Hippocampal formation (tissue), 2 donors: ENCODE measurements around the gene STPG2.
A peak's percentile ranks its signal among the peaks of the same experiment; 100 is the strongest.

Source experiments
- DNase-seq, 2 donors: peaks; one replicate each; lab custom pipeline; 2025; lab: John Stamatoyannopoulos, UW

Gene STPG2

DNA sequence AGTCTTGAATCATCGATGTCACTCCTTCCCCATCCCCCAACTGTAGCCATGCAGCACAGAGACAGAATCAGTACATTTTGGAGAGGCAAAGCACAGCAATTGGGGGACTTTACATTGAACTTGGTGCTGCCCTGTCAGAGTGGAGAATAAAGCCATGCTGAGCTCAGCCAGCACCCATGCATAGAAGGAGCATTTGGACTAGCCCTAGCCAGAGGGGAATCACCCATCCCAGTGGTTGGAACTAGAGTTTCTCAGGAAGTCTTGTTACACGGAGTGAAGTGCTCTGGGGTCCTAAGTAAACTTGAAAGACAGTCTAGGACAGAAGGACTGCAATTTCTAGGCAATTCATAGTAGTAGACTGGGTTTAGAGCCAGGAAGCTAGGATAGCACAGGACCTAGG, 49.6 kb downstream of the STPG2 start:
- DNase-seq: no peak

DNA sequence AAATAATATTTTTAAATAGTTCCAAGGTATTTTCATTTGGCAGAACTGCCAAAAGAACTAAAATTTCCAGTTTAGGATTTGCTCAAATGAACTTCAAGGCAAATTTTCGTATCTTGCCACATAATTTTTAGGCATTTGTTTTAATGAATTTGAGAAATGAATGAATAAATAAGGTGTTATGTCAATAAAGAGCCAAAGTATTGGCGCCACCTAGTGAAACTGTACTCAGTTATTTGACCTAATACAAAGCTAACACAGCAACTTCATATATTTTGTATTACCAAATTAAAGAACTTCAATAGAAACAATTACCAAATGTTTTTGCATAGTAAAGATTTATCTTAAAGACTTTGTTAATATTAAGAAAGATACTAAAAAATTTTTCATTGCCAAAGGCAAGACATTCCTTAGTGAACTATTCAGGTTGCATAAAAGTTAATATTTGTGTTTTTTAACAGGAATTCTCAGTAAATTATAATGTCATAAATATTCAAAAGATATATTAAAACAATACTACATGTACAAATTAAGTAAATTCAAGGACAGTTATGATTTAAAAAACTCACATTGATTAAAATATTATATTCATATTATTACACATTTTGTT, 50.3 kb downstream of the STPG2 start:
- no peak for DNase-seq

DNA sequence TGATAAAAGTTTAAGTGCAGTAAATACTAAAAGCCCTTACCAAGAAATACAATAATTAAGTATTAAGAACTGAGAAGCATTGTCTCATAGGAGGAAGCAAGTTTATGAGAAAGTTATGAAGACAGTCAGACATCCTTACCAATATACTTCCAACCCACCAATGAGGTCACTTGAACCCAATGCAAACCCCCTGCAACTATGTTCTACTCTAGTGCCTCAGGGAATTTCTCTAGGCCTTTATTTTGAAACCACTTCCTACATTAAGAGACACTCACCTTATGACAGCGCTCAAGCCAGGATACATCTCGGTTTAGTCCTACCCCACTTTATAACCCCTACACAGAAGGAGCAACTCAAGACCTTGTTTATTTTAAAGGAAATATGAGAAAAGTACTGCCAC, 61.3 kb downstream of the STPG2 start:
- DNase-seq: no peak

DNA sequence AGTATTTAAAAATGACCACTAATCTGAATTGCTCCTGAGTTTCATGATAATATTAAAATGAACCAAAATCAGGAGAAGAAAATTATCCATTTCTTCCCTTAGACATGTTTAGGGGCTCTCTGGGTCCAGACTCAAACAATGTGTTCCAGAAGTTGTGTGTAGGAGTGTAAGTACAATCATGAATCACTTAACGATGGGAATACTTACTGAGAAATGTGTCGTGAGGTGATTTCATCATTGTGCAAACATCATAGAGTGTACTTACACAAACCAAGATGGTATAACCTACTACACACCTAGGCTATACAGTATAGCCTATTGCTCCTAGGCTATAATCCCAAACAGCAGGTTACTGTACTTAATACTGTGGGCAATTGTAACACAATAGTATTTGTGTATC, 74.8 kb downstream of the STPG2 start:
- no peak for DNase-seq

DNA sequence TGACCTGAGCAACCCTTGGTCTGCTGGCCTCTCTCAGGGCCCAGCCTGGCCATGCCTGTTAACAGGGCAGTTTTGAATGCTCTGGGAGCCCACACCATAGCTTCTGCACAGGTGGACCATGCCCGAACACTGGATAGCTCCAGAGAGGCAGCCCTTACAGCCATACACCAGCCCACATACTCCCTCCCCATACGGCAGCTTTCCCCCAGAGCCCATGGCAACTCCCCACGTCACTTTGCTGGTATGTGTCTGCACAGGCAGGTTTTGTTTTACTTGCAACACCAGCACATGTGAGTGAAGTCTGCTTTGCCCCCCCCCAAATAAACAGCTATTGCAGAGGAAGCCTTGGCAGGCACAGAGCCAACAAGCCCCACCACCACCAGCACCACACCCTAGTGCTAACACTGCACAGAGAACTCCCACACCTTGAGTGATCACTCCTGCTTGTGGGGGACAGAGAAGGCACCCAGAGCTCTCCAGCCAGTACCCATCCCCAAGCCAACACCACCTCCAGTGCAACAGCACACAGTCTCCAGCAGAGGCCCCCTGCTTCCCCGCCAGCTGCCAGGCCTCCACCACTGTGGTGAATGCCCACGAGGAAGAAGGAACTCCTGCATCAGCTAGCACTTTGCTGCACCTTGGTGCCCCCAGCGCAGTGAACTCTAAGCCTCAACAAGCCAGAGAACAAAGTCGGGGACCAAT, 87.3 kb downstream of the STPG2 start:
- DNase-seq: no peak

DNA sequence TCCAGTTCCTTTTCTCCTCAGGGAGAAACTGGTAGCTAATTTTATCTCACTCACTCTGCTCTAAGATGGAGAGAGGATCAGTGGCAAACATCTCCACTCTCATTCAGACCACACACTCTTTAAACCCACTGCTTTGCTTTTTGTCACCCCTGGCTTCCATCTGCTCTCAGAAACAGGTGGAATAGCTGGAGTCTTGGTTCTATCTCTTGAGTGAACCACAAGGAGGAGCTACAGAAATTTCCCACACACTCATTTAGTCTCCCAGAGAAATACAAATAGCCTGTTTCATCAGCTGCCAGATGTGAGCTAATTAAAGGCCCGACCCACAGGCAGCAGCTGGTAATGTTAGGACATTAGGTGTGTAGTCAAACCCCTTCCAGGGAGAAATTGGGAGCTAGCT, 96.6 kb downstream of the STPG2 start:
- no peak for DNase-seq

DNA sequence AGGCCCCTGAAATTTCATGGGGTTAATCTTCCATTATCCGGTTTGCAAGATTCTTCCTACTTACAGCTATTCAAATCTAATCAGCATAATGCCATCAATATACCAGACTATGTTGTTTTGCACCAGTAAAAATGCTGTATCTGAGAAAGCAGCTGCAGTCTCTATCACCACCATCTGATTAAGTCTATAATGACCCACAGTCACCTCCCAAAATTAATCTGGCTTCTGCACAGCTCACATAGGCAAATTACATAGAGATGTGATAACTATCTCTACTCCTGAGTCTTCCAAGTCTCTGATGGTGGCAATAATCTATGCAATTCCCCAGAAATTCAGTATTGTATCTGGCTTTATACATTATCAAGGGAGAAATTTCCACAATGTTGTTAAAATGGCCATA, 113.2 kb downstream of the STPG2 start:
- DNase-seq: no peak

DNA sequence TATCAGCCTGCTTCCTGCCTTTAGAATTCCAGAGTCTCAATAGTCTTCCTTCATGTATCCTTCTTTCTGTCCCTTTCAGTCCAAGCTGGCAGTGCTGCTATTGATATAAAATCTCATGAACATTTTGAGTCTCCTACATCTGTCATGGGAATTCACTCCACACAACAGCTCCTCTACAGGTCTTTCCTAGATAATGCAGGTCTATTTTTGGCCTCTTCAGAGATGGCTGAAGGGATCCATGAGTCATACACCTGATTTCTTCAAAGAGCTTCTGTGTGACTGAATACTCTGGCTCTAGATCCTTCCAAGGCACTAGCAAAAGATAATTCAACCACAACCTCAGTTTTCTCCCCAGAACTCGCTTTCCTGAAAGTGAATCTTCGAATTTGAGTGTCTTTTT, 115.4 kb downstream of the STPG2 start:
- DNase-seq: no peak

DNA sequence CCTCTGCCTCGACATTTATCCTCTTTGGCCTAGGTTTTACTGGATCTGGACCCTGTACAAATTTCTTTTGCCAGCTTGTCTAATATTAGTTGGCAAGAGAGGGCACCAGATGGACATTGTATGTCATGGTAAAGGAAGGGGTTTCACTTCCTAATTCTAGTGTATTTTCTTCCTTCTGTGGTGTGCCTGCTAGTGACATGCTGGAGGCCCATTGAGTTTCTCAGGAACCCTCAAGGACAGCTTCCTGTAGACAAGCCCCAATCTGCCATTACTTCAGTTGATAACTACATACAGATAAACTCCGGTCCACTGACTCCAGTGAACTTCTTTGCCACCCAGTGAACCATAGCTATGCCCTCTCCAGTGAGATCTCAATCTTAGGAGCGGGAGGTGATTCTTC, 116.9 kb downstream of the STPG2 start:
- DNase-seq: no peak

DNA sequence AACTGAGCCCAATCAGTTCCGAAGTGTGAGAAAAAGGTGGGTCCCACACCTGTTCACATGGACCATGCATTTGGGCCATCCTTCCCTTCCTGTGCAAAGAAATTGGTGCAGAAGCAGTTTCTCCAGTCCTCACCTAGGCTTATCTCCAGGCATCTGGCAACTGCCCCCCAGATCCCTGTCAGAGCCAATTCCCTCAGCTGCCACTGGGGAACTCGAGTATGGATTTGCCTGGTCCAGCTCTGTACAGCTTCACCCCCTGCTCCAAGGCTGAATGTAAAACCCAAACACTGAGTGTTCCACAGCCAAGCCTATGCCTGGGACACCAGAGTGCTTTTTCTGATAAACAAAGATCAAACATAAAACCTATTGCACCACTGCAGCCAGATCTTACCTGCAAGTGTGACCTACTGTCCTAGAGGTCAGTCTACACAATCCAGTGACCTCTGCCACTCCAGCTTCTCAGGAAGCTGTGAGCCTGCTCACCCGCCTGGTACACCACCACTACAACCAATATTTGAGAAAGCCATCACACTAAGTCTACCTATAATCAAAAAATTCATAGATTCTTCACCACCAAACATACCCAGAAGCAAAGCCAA, 136.4 kb downstream of the STPG2 start:
- no peak for DNase-seq

DNA sequence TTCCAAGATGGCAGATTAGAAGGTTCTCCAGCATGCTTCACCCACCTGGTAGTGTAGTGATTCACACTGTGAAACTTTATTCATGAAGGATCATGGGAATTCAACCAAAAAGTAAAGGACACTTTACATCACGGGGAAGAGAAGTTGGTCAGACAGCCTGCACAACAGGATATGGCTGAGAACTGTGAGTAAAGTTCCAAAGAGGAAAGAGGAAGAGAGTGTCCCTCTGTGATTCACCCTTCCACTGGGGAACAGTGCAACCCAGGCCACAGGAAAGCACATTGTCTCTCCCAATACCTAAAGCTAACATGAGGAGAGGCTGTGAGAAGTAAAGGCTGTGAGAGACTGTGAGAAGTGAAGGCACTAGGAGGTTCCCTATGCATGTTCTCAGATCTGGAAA, 137.2 kb downstream of the STPG2 start:
- no peak for DNase-seq

DNA sequence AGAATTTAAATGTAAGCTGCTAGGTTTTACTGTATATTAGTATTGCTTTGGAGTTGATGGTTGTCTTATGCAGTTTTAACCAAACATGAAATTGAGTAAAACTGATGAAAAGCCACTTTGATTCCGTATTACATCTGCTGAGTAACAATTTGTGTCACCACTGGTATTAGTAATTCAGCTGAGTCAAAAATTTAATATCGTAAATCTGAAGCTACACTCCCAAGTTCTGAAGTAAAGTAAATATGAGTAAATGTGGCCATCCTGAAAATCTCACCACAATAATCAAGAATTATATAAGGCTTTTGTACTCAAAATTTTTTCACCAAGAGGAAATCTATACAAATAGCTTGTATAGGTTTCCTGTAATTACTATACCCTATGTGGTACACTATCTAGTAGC, 142.3 kb downstream of the STPG2 start:
- DNase-seq: no peak

DNA sequence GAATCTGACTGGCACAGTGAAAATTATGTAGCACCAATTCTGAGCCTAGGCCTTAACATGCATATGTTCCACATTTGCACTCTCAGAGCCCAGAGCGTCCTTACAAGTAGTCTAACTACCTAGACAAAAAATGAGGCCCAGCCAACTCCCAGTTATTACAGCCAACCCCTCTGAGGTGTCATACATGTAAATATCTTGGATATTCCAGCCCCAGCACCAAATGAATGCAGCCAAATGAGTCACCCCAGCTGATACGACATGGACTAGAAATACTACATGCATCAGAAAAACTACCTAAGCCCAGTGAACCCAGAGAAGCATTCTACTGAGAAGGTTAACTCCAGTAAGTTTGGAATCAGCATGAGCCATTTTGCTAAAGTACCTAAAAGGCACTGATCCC, 145.1 kb downstream of the STPG2 start:
- no peak for DNase-seq

DNA sequence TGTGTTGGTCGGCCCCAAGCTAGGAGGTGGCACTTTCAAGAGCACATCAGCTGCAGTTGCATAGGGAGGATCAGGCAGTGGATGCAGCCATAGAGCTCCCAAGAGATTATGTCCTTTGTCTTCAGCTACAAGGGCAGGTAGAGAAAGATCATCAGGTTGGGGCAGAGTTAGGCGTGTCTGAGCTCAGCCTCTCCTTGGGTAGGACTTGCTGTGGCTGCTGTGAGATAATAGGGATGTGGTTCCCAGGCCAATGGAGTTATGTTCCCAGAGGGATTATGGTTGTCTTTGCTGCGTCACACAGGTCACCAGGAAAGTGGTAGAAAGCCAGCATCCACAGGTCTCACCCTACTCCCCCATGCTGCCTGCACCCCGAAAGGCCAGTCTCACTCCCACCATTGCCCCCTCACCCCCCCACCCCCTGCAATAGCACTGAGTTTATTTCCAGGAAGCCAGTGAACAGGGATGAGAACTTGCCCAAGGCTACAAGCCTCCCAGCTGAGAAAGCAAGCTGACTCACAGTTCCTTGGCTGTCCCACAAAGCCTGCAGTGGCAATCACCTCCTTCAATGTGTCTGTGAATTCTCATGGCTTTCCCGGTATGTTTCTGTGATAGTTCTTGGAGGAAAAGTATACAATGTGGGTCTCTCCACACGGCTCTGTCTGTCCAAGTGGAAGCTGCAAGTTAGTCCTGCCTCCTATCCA, 148.4 kb downstream of the STPG2 start:
- no peak for DNase-seq

DNA sequence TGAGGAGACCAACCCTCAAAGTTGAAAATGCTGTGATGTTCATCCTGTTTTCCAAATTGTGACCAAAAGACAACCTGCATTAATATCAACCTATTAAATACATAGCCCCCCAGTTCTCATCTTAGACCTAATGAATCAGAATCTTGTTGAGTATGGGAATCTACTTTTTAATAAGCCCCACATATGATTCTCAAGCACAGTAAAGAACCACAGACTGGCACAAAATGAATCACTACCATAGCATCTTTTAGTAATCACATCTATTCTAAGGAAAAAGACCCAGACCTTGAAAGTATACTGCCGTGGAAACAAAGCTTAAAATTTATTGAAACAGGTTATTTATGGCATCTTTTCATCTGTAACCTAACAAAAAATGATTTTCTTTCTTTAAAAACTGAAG, 152.9 kb downstream of the STPG2 start:
- no peak for DNase-seq

DNA sequence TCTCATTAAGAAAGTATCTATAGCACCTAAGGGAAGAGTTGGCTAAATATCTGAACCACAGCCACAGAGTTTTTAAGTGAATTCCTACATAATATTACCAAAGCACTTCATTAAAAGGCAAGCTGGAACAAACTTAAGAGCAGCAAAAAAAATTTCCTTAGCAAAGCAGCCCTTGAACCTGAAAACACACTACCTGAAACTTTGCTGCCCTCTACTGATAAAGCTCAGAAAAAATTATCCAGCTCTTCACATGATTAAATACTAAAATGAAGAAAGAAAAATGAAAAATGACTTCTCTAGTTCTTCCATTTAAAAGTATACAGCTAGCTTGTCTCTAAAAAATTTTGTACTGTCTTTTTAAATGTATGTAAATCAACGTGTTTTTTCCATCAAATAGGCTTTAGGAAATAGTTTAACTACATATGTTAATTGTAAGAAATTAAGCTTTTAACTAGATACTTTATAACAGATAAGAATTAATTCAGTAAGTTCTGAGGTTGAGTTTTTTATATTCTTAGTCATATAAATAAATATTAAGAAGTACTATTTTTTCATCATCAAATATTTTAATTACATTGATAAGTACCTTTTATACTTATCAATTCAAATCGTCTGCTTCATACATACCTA, 156.1 kb downstream of the STPG2 start:
- DNase-seq: peak in 1 of 2 donors; percentile 27

DNA sequence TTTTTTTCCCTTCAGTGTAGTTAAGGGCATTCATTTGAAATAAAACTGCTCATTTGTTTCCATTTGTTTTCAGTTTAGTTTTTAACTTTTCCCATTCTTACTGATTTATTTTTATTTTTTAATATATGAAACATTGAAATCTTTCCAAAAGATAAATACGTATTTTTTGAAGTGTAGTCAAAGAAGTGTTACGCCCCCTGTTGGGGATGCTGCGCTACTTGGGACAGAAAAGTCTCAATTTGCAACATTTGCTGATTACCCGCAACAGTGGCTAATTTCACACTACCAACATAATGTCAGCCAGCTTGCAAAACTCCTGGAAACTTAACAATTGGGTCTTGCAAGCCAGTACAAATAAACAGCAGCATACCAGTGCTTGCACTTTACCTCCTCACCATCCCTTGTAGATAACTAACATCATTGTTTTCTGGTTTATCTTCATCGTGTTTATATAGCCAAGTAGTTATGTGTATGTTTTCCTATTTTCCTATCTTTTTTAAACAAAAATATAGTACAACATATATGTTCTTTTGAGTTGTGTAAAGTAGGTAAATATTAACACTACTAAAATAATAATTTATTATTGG, 158.6 kb downstream of the STPG2 start:
- no peak for DNase-seq

DNA sequence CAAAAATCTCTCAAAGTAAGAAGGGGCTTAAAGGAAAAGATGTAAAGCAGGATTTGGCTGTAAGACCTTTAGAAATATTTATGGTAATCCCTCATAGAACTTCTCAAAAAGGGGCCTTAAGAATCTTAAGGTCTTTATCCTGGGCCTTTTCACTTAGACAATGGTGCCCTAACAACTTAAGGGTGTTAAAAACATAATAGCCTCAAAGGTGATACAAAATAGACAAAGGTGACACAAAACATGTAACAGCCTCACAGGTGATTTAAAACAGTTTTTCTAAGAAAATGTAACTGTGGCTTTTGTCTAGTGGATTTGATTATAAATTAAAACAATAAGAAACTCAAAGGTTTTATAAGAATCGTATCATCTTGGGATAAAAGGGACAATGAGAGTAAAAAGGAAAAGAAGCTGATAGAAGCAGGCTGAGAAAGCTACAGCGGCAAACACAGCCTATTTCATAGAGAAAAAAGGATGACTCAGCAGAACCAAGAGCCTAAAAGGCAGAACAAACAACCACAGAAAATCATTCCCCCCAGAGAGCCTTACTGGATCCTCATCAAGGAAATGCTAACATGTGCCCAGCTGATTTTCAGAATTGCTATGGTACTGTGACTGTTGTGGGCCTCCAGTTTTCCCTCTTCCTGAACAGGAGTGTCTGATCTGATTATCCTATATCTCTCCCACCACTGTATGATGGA, 164.3 kb downstream of the STPG2 start:
- DNase-seq: no peak

DNA sequence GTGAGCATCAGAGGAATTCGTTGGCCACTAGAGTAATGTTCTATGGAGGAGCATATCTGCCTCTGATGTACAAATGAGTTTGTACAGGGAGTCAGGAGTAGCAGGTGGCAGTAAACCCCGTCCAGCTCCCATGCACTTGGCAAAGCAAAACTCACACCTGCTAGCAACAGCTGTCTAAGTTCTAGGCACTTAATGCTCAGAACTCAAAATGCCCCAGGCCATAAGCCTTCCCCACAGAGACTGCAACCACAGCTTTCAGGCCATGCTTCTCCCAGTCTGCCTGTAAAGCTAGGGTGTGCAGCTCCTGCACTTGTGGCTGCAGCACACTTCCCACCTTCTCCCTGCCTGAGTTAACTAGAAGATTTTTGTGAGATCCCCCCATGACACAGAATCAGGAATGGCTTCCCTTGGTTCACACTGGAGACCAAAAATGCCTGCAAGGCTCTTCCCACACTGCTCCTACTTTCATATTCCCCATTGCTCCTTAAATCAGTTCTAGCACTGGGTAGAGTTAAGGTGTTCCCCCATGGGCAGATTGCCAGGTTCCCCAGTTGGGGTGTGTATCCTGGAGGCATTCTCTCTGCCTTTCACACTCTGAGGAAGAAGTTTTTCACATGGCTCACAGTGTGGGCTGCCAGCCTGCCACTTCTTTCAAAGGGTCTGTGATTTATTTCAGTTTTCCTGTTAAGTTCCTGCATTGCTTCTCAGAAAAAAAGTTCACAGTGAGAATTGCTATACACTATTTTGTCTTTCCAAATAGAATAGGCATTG, 189.9 kb downstream of the STPG2 start:
- no peak for DNase-seq

DNA sequence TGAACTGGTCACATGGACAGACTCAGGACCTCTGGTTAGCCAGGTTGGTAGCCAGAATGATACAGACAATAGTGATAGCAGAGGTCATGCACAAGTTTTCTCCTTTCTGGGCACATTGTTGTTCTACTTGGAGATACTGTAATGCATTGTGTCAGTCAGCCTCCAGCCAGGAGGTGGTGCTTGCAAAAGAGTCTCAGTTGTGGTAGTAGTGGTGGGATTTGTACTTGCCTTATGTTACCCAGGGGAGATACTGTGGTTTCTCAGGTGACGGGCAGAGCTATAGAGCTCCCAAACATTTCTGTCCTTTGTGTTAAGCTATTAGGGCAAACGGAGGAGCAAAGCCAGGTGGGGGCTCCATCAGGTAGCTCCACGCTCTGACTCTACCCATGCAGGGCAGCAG, 190.5 kb downstream of the STPG2 start:
- no peak for DNase-seq

DNA sequence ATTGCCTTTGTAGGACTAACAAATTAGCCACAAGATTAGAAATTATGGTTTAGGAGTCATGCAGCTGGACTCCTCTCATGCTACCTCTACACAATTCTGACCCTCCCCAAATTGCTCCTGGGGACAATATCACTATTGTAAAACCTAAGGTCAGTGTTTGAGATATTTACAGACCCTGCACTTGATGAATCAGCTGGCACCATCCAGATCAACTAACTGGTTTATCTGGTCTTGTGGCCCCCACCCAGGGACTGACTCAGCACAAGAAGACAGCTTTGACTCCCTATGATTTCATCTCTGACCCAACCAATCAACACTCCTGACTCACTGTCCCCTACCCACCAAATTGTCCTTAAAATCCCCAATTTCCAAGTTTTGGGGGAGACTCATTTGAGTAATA, 192.4 kb downstream of the STPG2 start:
- no peak for DNase-seq
